Motor neuron (in vitro differentiated cells): Measurements from ENCODE around the gene TMEM80. TPM values are rescaled to one million over a fixed set of nuclear protein-coding genes. Genes with fewer than 3 reads are reported as not detected.

Source experiments
- ATAC-seq, 8 experiments: fragments of 200-7000 bp; cut with Tn5 transposase; replicated peaks in 6 of 8; 2 replicates each; pipeline ENCODE4 v1.8.0; 2021; ENCODE audit warnings: mild to moderate bottlenecking in 8 of 8, moderate library complexity in 8 of 8
- H3K27ac ChIP-seq, 2 donors: fragments of 250-450 bp; sonication (Bioruptor Pico); 2 replicates each; pipeline ENCODE4 v1.9.0; 2021; ENCODE audit warnings: antibody characterized with exemption in 2 of 2, mild to moderate bottlenecking in 2 of 2, moderate library complexity in 1 of 2
- H3K4me1 ChIP-seq, 2 donors: fragments of 250-450 bp; sonication (Bioruptor Pico); replicated peaks in 1 of 2; 2 replicates each; pipeline ENCODE4 v1.6.1; 2021; ENCODE audit warnings: antibody characterized with exemption in 2 of 2, mild to moderate bottlenecking in 2 of 2, moderate library complexity in 1 of 2
- H3K4me3 ChIP-seq, 5 donors: fragments of 250-450 bp; sonication (Bioruptor Pico); 2 replicates each; pipeline ENCODE4 v1.9.0; 2021; ENCODE audit warnings: antibody characterized with exemption in 5 of 5, mild to moderate bottlenecking in 5 of 5, moderate library complexity in 4 of 5
- WGBS, 10 experiments: fragments of 450-650 bp; shearing (Covaris generic); methylation state at CpG; one replicate each; pipeline ENCODE4 v1.0.0; 2022; 5-methylcytosine and 5-hydroxymethylcytosine counted together
- in situ Hi-C, 9 experiments: fragments of 400-800 bp; cut with MboI; loops; one replicate each; pipeline ENCODE4 v1.15.0; 2021; ENCODE audit warnings: low sequenced_read_pairs in 9 of 9, low pct_unique_long_range_greater_than_20kb in 2 of 9; ENCODE audit not compliant: unreplicated experiment in 9 of 9
- total RNA-seq, 8 experiments: library from RNA; unstranded; fragments of 300-600 nt; gene quantifications; 2 replicates each; pipeline versions ENCODE4 v1.2.3 to v1.2.4, GENCODE V29; 2022

Gene TMEM80
- total RNA-seq, 8 experiments from 2014 or later, result 11.8 to 47.1 (median 20.9) TPM

DNA sequence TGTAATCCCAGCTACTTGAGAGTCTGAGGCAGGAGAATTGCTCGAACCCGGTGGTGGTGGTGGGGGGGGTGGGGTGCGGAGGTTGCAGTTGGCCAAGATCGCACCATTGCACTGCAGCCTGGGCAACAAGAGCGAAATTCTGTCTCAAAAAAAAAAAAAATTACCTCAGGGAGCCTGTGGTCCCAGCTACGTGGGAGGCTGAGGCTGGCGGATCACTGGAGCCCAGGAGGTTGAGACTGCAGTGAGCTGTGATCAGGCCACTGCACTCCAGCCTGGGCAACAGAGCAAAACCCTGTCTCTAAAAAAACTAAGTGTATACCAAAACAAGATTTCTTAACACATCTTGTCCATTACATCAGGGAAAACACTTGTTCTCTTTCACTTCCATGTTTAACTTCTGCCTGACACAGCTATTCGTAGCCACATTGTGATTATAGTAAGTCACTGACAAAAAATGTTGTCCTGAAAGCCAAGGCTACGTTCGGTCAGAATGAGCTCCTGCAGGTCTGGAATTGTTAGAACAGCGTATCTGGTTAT lies 1.4 kb downstream of the TMEM80 start:
- in situ Hi-C loops, result no loop called here
- H3K4me3 ChIP-seq, result no peak overlapping the region
- WGBS, 10 experiments, result 18 to 100% (median 80%) methylated on average over 1 to 8 of the region's 11 CpGs; no CpG with 5 or more reads in 1 of the 10 experiments
- H3K27ac ChIP-seq, result no peak overlapping the region
- H3K4me1 ChIP-seq, result peaks cover 15 to 32% of the 10 kb centered on the region in 2 donors
- no peak for ATAC-seq

- Histone ChIP-seq H3K4me3 (no peak overlapping the region), H3K4me1 (peaks cover 14 to 30% of the 10 kb centered on the region in 2 donors), H3K27ac (no peak overlapping the region)
- in situ Hi-C loops, result no loop called here
- WGBS, 10 experiments, result 24 to 89% (median 54%) methylated on average over 1 to 5 of the region's 11 CpGs; no CpG with 5 or more reads in 5 of the 10 experiments
- no peak for ATAC-seq
Observed at GRCh38 chr11:697811-698311, 2.2 kb downstream of the TMEM80 start.

DNA sequence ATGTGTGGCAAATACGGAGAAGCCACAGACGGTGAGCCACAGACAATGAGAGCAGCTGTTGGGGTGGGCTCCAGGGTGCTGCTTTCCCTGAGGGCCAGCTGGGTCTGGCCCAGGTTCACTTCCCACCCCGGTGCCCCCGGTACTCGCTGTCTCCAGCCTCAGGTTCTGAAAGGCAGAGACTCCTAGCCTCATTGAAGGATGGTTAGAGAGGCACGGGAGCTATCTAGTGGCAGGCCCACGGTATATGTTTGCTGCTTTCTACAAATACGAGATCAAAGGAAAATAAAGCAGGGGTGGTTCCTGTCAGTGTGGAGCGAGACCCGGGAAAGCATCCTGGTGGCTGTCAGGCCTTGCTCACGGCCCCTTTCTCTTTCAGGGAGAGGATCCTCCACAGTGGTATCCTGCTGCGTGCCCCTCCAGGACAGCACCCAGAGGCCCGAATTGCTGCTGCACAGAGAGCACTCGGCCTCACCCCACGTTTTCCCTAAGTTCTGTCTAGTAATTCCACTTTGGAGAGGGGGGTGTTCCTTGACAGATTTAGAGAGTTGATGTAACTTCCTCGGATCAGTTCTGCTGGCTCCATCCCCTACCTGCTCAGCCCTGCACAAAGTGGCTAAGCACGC lies 3.0 kb downstream of the TMEM80 start:
- 0 to 81% (median 58%) methylated on average over 1 to 11 of the region's 17 CpGs; no CpG with 5 or more reads in 3 of the 10 experiments for WGBS, 10 experiments
- in situ Hi-C loops, result no loop called here
- Histone ChIP-seq H3K27ac (no peak overlapping the region), H3K4me1 (peaks cover 6 to 23% of the 10 kb centered on the region in 2 donors), H3K4me3 (no peak overlapping the region)
- no peak for ATAC-seq

GRCh38 chr11:699116-699508 lies 3.5 kb downstream of the TMEM80 start:
- no peak for ATAC-seq
- in situ Hi-C loops, result no loop called here
- 70 to 100% (median 90%) methylated on average over 2 to 7 of the region's 7 CpGs; no CpG with 5 or more reads in 3 of the 10 experiments for WGBS, 10 experiments

DNA sequence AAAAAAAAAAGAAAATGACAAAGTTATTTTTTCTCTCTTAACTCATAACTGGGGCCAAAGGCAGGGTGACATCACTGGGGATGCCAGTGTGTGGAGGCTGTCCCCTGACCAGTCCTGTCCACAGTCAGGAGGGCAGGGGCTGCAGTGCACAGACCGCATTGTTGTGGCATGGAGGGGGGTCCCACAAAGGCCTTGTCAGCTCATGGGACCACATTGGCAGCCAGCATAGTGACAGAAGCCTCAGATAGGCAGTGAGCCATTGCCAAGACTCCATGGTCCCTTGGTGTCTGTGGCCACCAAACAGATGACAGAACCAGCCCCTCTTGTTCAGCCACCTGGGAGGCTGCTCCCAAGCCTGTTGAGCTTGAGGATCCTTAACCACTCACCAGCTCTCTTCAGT lies 4.1 kb downstream of the TMEM80 start:
- WGBS, 10 experiments, result 86 to 100% methylated on average over 1 of the region's 1 CpG; no CpG with 5 or more reads in 8 of the 10 experiments
- ATAC-seq, result no peak
- Histone ChIP-seq H3K4me1 (peaks cover 0 to 16% of the 10 kb centered on the region in 2 donors), H3K4me3 (no peak overlapping the region), H3K27ac (no peak overlapping the region)
- in situ Hi-C loops, result no loop called here

More at GRCh38 chr11:699116-699508, 3.5 kb downstream of the TMEM80 start:
- Histone ChIP-seq H3K27ac (no peak overlapping the region), H3K4me1 (peaks cover 1 to 18% of the 10 kb centered on the region in 2 donors), H3K4me3 (no peak overlapping the region)

DNA sequence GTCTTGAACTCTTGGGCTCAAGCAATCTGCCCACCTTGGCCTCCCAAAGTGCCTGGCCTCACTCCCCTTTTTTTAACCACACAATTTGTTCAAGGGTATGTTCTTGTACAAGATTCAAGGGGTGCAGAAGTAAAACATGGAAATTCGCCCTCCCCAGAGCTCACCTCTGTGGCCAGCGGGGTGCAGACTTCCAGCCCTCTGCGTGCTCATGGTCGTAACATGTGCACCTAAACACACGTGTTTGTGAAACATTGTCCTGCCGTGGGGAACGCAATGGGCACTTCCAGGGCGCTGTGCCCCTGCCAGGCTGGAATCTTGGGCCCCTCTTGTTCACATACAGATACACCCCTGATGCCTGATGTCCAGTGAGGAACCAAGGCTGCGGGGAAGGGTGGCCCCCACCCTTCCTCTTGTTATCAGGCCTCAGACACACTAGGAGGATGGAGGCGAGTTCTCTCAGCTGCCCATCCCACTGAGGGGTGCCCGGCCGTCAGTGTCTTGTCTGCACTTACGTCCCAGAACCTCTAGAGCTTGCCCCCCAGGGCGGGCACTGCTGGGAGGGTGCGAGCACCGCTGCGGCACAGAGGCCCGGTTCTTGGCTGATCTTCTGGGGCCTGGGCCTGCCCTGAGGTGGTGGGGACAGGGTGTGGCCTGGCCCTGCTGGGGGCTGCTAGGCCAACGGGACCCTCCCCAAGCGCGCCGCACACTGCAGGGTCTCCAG lies 6.3 kb downstream of the TMEM80 start:
- Histone ChIP-seq H3K27ac (no peak overlapping the region), H3K4me3 (no peak overlapping the region), H3K4me1 (peaks cover 6 to 20% of the 10 kb centered on the region in 2 donors)
- ATAC-seq, result no peak
- in situ Hi-C loops, result no loop called here
- 87 to 98% (median 95%) methylated on average over 6 to 11 of the region's 22 CpGs; no CpG with 5 or more reads in 6 of the 10 experiments for WGBS, 10 experiments

GRCh38 chr11:702462-703461 lies 7.1 kb downstream of the TMEM80 start:
- 78 to 100% (median 95%) methylated on average over 2 to 9 of the region's 26 CpGs; no CpG with 5 or more reads in 6 of the 10 experiments for WGBS, 10 experiments
- ATAC-seq, result no peak

DNA sequence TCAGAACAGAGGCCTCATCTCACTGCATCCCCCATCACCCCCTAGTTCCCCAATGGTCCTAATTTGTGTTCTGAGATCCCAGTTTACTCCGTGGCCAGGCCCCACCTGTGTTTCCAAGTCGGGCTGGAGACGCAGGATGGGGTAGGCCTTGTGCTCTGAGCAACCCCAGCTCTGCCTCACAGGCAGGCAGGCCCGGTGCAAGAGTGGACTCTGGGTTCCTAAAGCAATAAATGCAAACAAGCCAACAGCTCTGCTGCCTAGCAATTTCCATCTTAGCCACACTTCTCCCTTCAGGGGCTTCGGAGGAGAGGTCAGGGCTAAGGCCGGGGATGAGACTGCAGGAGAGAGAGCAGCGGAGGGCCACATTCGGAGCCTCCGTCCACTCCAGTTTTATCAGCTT lies 7.9 kb downstream of the TMEM80 start:
- no peak for ATAC-seq
- Histone ChIP-seq H3K4me1 (peaks cover 12 to 13% of the 10 kb centered on the region in 2 donors), H3K4me3 (no peak overlapping the region), H3K27ac (no peak overlapping the region)
- WGBS, 10 experiments, result 60 to 100% (median 91%) methylated on average over 1 to 7 of the region's 9 CpGs; no CpG with 5 or more reads in 4 of the 10 experiments
- in situ Hi-C loops, result no loop called here

More at GRCh38 chr11:702462-703461, 7.1 kb downstream of the TMEM80 start:
- Histone ChIP-seq H3K4me3 (no peak overlapping the region), H3K4me1 (peaks cover 12 to 18% of the 10 kb centered on the region in 2 donors), H3K27ac (no peak overlapping the region)
- in situ Hi-C loops, result no loop called here

- H3K4me1 ChIP-seq, result peaks cover 12% of the 10 kb centered on the region in 2 donors
- H3K4me3 ChIP-seq, result no peak overlapping the region
- WGBS, 10 experiments, result 70 to 100% (median 80%) methylated on average over 1 to 6 of the region's 18 CpGs; no CpG with 5 or more reads in 5 of the 10 experiments
- in situ Hi-C loops, result no loop called here
- no peak for ATAC-seq
- H3K27ac ChIP-seq, result no peak overlapping the region
Observed at GRCh38 chr11:704228-704674, 8.6 kb downstream of the TMEM80 start.

GRCh38 chr11:704781-705645 lies 9.4 kb downstream of the TMEM80 start:
- Histone ChIP-seq H3K4me3 (no peak overlapping the region), H3K4me1 (peaks cover 12 to 18% of the 10 kb centered on the region in 2 donors), H3K27ac (no peak overlapping the region)
- in situ Hi-C loops, result no loop called here
- peak in 3 of 8 experiments; percentile 0 to 2 (median 1) for ATAC-seq
- 76 to 100% methylated on average over 1 to 2 of the region's 27 CpGs; no CpG with 5 or more reads in 8 of the 10 experiments for WGBS, 10 experiments

- Histone ChIP-seq H3K4me1 (peaks cover 12 to 18% of the 10 kb centered on the region in 2 donors), H3K4me3 (no peak within 1 kb of the TSS), H3K27ac (no peak within 1 kb of the TSS)
- WGBS, 10 experiments, result 60 to 92% methylated on average over 1 to 2 of the region's 90 CpGs; no CpG with 5 or more reads in 8 of the 10 experiments
- peak; percentile 2 to 50 (median 22) for ATAC-seq
- in situ Hi-C loops, result no loop called here
Observed at GRCh38 chr11:705646-706438, 10.2 kb downstream of the TMEM80 start, which contains the start of gene EPS8L2. Gene EPS8L2, plus strand, starts transcription at chr11:706231. Its CDS starts 3,177 bp downstream, at chr11:709408.
